Mucosa of stomach (tissue), 1 donor: ENCODE results near the gene CSNK1G1.
A peak's percentile ranks its signal among the peaks of the same experiment; 100 is the strongest.

Experiments
- H3K27me3 ChIP-seq: one replicate; pipeline ENCODE4 v1.7.0; 2013; ENCODE audit warnings: mild to moderate bottlenecking, low read length; ENCODE audit not compliant: control insufficient read depth, insufficient read depth
- H3K36me3 ChIP-seq: one replicate; pipeline ENCODE4 v1.7.0; 2013; ENCODE audit warnings: low read length; ENCODE audit not compliant: control insufficient read depth, insufficient read depth
- H3K4me1 ChIP-seq: one replicate; pipeline ENCODE4 v1.7.0; 2013; ENCODE audit warnings: mild to moderate bottlenecking, low read length; ENCODE audit not compliant: control insufficient read depth, insufficient read depth
- H3K4me3 ChIP-seq: one replicate; pipeline ENCODE4 v1.7.0; 2013; ENCODE audit warnings: low read length
- H3K9ac ChIP-seq: one replicate; pipeline ENCODE4 v1.7.0; 2013; ENCODE audit warnings: mild to moderate bottlenecking, low read length, moderate library complexity
- H3K9me3 ChIP-seq: one replicate; pipeline ENCODE4 v1.7.0; 2013; ENCODE audit warnings: mild to moderate bottlenecking, low read length, moderate library complexity; ENCODE audit not compliant: control insufficient read depth
- donor health status: Pancreatic carcinoma.

The CSNK1G1 gene

GRCh38 chr15:64197425-64197824 lies 158.5 kb downstream of the CSNK1G1 start:
- no peaks in the 10 kb centered on the region for H3K4me1 ChIP-seq
- H3K9ac ChIP-seq, result no peak overlapping the region
- H3K36me3 ChIP-seq, result no peaks in the 10 kb centered on the region
- H3K4me3 ChIP-seq, result no peak overlapping the region
- H3K9me3 ChIP-seq, result no peaks in the 10 kb centered on the region
- H3K27me3 ChIP-seq, result no peaks in the 10 kb centered on the region

GRCh38 chr15:64193971-64194370 lies 162.0 kb downstream of the CSNK1G1 start:
- Histone ChIP-seq H3K4me1 (no peaks in the 10 kb centered on the region), H3K9me3 (no peaks in the 10 kb centered on the region), H3K36me3 (no peaks in the 10 kb centered on the region), H3K4me3 (no peak overlapping the region), H3K9ac (no peak overlapping the region), H3K27me3 (no peaks in the 10 kb centered on the region)

- Histone ChIP-seq H3K9me3 (no peaks in the 10 kb centered on the region), H3K9ac (no peak overlapping the region)
Measured at GRCh38 chr15:64191971-64192830, 163.8 kb downstream of the CSNK1G1 start.

GRCh38 chr15:64187396-64188191 lies 168.4 kb downstream of the CSNK1G1 start:
- peaks cover 6% of the 10 kb centered on the region for H3K36me3 ChIP-seq
- no peaks in the 10 kb centered on the region for H3K27me3 ChIP-seq
- H3K9ac ChIP-seq, result no peak overlapping the region
- H3K9me3 ChIP-seq, result no peaks in the 10 kb centered on the region
- no peak overlapping the region for H3K4me3 ChIP-seq
- H3K4me1 ChIP-seq, result no peaks in the 10 kb centered on the region

More at GRCh38 chr15:64191971-64192830, 163.8 kb downstream of the CSNK1G1 start:
- Histone ChIP-seq H3K36me3 (no peaks in the 10 kb centered on the region), H3K4me1 (no peaks in the 10 kb centered on the region), H3K27me3 (no peaks in the 10 kb centered on the region), H3K4me3 (no peak overlapping the region)

- Histone ChIP-seq H3K36me3 (peaks cover 6% of the 10 kb centered on the region), H3K4me1 (no peaks in the 10 kb centered on the region), H3K9me3 (no peaks in the 10 kb centered on the region), H3K9ac (no peak overlapping the region), H3K4me3 (no peak overlapping the region), H3K27me3 (no peaks in the 10 kb centered on the region)
Measured at GRCh38 chr15:64185146-64185911, 170.6 kb downstream of the CSNK1G1 start.

- no peaks in the 10 kb centered on the region for H3K9me3 ChIP-seq
- peaks cover 6% of the 10 kb centered on the region for H3K36me3 ChIP-seq
- H3K4me3 ChIP-seq, result no peak overlapping the region
- no peak overlapping the region for H3K9ac ChIP-seq
- no peaks in the 10 kb centered on the region for H3K4me1 ChIP-seq
- H3K27me3 ChIP-seq, result no peaks in the 10 kb centered on the region
Measured at GRCh38 chr15:64182859-64183370, 173.1 kb downstream of the CSNK1G1 start.

- H3K36me3 ChIP-seq, result peaks cover 4% of the 10 kb centered on the region
- H3K27me3 ChIP-seq, result no peaks in the 10 kb centered on the region
- no peak overlapping the region for H3K9ac ChIP-seq
- H3K4me3 ChIP-seq, result no peak overlapping the region
- no peaks in the 10 kb centered on the region for H3K4me1 ChIP-seq
- H3K9me3 ChIP-seq, result no peaks in the 10 kb centered on the region
Measured at GRCh38 chr15:64180235-64180824, 175.6 kb downstream of the CSNK1G1 start.

- H3K36me3 ChIP-seq, result peaks cover 3% of the 10 kb centered on the region
- H3K4me1 ChIP-seq, result peaks cover 23% of the 10 kb centered on the region
- H3K9ac ChIP-seq, result no peak overlapping the region
- H3K27me3 ChIP-seq, result no peaks in the 10 kb centered on the region
- no peak overlapping the region for H3K4me3 ChIP-seq
- no peaks in the 10 kb centered on the region for H3K9me3 ChIP-seq
Measured at GRCh38 chr15:64166102-64166890, 189.7 kb downstream of the CSNK1G1 start.

- H3K4me3 ChIP-seq, result no peak overlapping the region
- no peaks in the 10 kb centered on the region for H3K27me3 ChIP-seq
- no peaks in the 10 kb centered on the region for H3K9me3 ChIP-seq
- peaks cover 9% of the 10 kb centered on the region for H3K36me3 ChIP-seq
- peaks cover 31% of the 10 kb centered on the region for H3K4me1 ChIP-seq
- H3K9ac ChIP-seq, result no peak overlapping the region
Measured at GRCh38 chr15:64164436-64164835, 191.5 kb downstream of the CSNK1G1 start.

GRCh38 chr15:64163659-64164362 lies 192.2 kb downstream of the CSNK1G1 start:
- peaks cover 9% of the 10 kb centered on the region for H3K36me3 ChIP-seq
- peak overlapping the region; percentile 63 for H3K9ac ChIP-seq
- H3K27me3 ChIP-seq, result no peaks in the 10 kb centered on the region
- peak overlapping the region; percentile 53 for H3K4me3 ChIP-seq
- no peaks in the 10 kb centered on the region for H3K9me3 ChIP-seq
- H3K4me1 ChIP-seq, result peaks cover 31% of the 10 kb centered on the region
